Endothelial cell (in vitro differentiated cells): ENCODE results near the gene SENP7. TPM values are rescaled to one million over a fixed set of nuclear protein-coding genes. Genes with fewer than 3 reads are reported as not detected.
A peak's percentile ranks its signal among the peaks of the same experiment; 100 is the strongest.
"Not testable (repeated sequence)": the region's sequence is repeated elsewhere in the genome, so short reads cannot be mapped to it uniquely, and the experiment has no call there.

Experiments
- DNase-seq: peaks from one replicate; pipeline ENCODE4 v3.0.0; 2021; ENCODE audit warnings: low spot score
- H3K27ac Mint-ChIP-seq: one replicate; pipeline ENCODE4 v1.8.0; 2021; ENCODE audit warnings: mixed read lengths, inconsistent platforms; ENCODE audit not compliant: unreplicated experiment
- H3K27me3 Mint-ChIP-seq: one replicate; pipeline ENCODE4 v1.8.0; 2021; ENCODE audit warnings: mild to moderate bottlenecking, moderate library complexity, mixed read lengths, inconsistent platforms; ENCODE audit not compliant: unreplicated experiment
- H3K36me3 Mint-ChIP-seq: one replicate; pipeline ENCODE4 v1.8.0; 2021; ENCODE audit warnings: mild to moderate bottlenecking, low read depth, mixed read lengths, inconsistent platforms; ENCODE audit not compliant: unreplicated experiment
- H3K4me1 Mint-ChIP-seq: one replicate; pipeline ENCODE4 v1.8.0; 2021; ENCODE audit warnings: mild to moderate bottlenecking, mixed read lengths, inconsistent platforms; ENCODE audit not compliant: unreplicated experiment
- H3K4me3 Mint-ChIP-seq: one replicate; pipeline ENCODE4 v1.8.0; 2021; ENCODE audit warnings: mild to moderate bottlenecking, mixed read lengths, inconsistent platforms; ENCODE audit not compliant: unreplicated experiment
- H3K9me3 Mint-ChIP-seq: one replicate; pipeline ENCODE4 v1.8.0; 2021; ENCODE audit warnings: mixed read lengths, inconsistent platforms; ENCODE audit not compliant: unreplicated experiment
- total RNA-seq: library from RNA; stranded (reverse); fragmentation: NEBNext Ultra II Directional; extraction: Animal tissue kit (Norgen Biotek cat#: 25700); gene quantifications from one replicate; pipeline ENCODE4 v1.2.1, GENCODE V29; 2021; ENCODE audit not compliant: unreplicated experiment
- TF ChIP-seq, protein P1 (sequence below): fragments of 200-600 bp; sonication (generic); IDR thresholded peaks from one replicate; pipeline ENCODE4 v1.5.0; 2021; ENCODE audit warnings: antibody characterized with exemption; ENCODE audit not compliant: unreplicated experiment

Gene SENP7
- total RNA-seq, 1 donor from 2014 or later = 36.6 TPM

DNA sequence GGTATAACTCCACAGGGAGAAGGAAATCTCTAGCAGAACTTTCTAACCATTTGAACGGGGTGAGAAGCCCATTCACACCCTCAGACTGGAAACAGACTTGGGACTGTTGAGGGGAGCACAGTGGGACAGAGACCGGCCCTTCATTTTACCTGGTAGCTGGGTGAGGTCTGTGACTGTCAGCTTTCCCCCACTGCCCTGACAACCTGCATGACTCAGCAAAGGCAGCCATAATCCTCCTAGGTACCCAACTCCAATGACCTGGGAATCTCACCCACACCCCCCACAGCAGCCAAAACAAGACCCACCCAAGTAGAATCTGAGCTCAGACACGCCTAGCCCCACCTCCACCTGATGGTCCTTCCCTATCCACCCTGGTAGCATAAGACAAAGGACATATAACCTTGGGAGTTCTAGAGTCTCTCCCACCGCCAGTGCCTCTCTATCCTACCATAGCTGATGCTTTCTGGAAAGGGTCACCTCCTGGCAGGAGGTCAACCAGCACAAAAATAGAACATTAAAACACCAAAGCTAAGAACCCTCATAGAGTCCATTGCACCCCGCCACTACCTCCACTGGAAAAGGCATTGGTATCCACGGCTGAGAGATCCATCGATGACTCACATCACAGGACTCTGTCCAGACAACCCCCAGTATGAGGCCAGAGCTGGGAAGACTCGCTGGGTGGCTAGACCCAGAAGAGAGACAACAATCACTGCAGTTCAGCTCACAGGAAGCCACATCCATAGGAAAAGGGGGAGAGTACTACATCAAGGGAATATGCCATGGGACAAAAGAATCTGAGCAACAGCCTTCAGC is 28.0 kb downstream of the SENP7 start:
- TF ChIP-seq, protein P1, sequence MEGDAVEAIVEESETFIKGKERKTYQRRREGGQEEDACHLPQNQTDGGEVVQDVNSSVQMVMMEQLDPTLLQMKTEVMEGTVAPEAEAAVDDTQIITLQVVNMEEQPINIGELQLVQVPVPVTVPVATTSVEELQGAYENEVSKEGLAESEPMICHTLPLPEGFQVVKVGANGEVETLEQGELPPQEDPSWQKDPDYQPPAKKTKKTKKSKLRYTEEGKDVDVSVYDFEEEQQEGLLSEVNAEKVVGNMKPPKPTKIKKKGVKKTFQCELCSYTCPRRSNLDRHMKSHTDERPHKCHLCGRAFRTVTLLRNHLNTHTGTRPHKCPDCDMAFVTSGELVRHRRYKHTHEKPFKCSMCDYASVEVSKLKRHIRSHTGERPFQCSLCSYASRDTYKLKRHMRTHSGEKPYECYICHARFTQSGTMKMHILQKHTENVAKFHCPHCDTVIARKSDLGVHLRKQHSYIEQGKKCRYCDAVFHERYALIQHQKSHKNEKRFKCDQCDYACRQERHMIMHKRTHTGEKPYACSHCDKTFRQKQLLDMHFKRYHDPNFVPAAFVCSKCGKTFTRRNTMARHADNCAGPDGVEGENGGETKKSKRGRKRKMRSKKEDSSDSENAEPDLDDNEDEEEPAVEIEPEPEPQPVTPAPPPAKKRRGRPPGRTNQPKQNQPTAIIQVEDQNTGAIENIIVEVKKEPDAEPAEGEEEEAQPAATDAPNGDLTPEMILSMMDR = no peak
- Mint-ChIP-seq H3K27ac (no peak overlapping the region), H3K4me3 (no peak overlapping the region), H3K27me3 (no peaks in the 10 kb centered on the region), H3K36me3 (peaks cover 21% of the 10 kb centered on the region), H3K9me3 (no peaks in the 10 kb centered on the region), H3K4me1 (peaks cover 11% of the 10 kb centered on the region)
- DNase-seq = no peak

GRCh38 chr3:101478980-101479379 is 34.0 kb downstream of the SENP7 start:
- H3K4me3 Mint-ChIP-seq = no peak overlapping the region
- H3K4me1 Mint-ChIP-seq = peaks cover 8% of the 10 kb centered on the region
- peaks cover 1% of the 10 kb centered on the region for H3K27me3 Mint-ChIP-seq
- no peak for DNase-seq
- H3K9me3 Mint-ChIP-seq = no peaks in the 10 kb centered on the region
- no peak overlapping the region for H3K27ac Mint-ChIP-seq
- H3K36me3 Mint-ChIP-seq = peaks cover 16% of the 10 kb centered on the region
- TF ChIP-seq, protein P1 = no peak

DNA sequence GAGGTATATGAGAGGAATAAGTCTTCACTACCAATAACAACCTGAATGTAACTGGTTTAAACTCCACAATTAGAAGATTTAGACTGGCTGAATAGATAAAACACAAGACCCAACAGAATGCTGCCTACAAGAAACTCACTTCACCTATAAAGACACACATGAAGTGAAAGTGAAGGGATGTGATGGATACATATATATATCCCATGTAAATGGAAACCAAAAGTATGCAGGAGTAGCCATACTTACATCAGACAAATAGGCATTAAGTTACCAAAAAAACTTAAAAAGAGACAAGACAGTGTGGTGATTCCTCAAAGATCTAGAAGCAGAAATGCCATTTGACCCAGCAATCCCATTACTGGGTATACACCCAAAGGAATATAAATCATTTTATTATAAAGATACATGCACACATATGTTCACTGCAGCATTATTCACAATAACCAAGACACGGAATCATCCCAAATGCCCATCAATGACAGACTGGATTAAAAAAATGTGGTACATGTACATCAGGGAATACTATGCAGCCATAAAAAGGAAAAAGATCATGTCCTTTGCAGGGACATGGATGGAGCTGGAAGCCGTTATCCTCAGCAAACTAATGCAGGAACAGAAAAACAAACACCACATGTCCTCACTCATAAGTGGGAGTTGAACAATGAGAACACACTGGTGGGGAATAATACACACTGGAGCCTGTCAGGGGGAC is 38.0 kb downstream of the SENP7 start:
- not testable (repeated sequence) for DNase-seq, H3K27ac Mint-ChIP-seq, H3K27me3 Mint-ChIP-seq, H3K9me3 Mint-ChIP-seq, H3K4me1 Mint-ChIP-seq, H3K4me3 Mint-ChIP-seq
- H3K36me3 Mint-ChIP-seq = peaks cover 21% of the 10 kb centered on the region

- H3K27me3 Mint-ChIP-seq, DNase-seq, H3K27ac Mint-ChIP-seq, H3K4me3 Mint-ChIP-seq, H3K9me3 Mint-ChIP-seq, H3K4me1 Mint-ChIP-seq: not testable (repeated sequence)
- H3K36me3 Mint-ChIP-seq = peaks cover 24% of the 10 kb centered on the region
These were observed 44.3 kb downstream of the SENP7 start for GRCh38 chr3:101468676-101469075.

DNA sequence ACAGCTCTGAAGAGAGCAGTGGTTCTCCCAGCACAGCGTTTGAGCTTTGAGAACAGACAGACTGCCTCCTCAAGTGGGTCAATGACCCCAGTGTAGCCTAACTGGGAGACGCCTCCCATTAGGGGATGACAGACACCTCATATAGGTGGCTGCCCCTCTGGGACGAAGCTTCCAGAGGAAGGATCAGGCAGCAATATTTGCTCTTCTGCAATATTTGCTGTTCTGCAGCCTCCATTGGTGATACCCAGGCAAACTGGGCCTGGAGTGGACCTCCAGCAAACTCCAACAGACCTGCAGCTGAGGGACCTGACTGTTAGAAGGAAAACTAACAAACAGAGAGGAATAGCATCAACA is 45.7 kb downstream of the SENP7 start:
- not testable (repeated sequence) for H3K27me3 Mint-ChIP-seq, H3K9me3 Mint-ChIP-seq, H3K27ac Mint-ChIP-seq, H3K4me3 Mint-ChIP-seq, DNase-seq, H3K4me1 Mint-ChIP-seq
- peaks cover 21% of the 10 kb centered on the region for H3K36me3 Mint-ChIP-seq

DNA sequence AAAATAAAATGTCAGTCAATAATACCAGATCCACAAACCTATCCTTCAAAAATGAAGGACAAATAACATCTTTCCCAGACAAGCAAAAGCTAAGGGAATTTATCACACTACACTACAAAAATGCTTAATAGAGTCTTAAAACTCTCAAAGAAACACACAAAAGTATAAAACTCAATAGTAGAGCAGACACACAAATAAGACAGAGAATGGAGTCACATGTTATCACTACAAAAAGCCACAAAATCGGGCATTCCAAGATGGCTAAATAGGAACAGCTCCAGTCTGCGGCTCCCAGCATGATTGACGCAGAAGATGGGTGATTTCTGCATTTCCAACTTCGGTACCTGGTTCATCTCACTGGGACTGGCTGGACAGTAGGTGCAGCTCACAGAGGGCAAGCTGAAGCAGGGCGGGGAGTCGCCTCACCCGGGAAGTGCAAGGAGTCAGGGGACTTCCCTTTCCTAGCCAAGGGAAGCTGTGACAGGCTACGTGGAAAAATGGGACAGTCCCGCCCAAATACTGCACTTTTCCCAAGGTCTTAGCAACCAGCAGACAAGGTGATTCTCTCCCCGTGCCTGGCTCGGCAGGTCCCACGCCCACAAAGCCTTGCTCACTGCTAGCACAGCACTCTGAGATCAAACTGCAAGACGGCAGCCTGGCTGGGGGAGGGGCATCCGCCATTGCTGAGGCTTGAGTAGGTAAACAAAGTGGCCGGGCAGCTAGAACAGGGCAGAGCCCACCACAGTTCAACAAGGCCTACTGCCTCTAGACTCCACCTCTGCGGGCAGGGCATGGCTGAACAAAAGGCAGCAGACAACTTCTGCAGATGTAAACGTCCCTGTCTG is 46.3 kb downstream of the SENP7 start:
- TF ChIP-seq, protein P1 = no peak
- Mint-ChIP-seq H3K36me3 (peaks cover 19% of the 10 kb centered on the region), H3K4me1 (peaks cover 7% of the 10 kb centered on the region), H3K4me3 (no peak overlapping the region), H3K27me3 (peaks cover 5% of the 10 kb centered on the region), H3K9me3 (no peaks in the 10 kb centered on the region), H3K27ac (peak overlapping the region; percentile 24)
- peak; percentile 4 for DNase-seq
